Prostate gland (tissue), 2 donors: Measurements from ENCODE around the gene NDFIP2. TPM values are rescaled to one million over a fixed set of nuclear protein-coding genes. Genes with fewer than 3 reads are reported as not detected.

Experiments used
- DNase-seq: peaks from one replicate; pipeline ENCODE4 v3.0.0-alpha.2; 2019; ENCODE audit warnings: low spot score
- H3K27ac ChIP-seq, 2 donors: fragments of 200-600 bp; sonication (generic); 2 replicates each; pipeline ENCODE4 v1.5.1; 2017 to 2019
- H3K27me3 ChIP-seq: fragments of 200-600 bp; sonication (generic); replicated peaks from 2 replicates; pipeline ENCODE4 v1.5.1; 2019; ENCODE audit not compliant: insufficient read depth
- H3K36me3 ChIP-seq, 2 donors: fragments of 200-600 bp; sonication (generic); 1 replicate in 1 of 2; 2 replicates in 1 of 2; pipeline versions ENCODE4 v1.5.1 to v1.8.1; 2017 to 2019
- H3K4me1 ChIP-seq: fragments of 200-600 bp; sonication (generic); replicated peaks from 2 replicates; pipeline ENCODE4 v1.5.1; 2019
- H3K4me3 ChIP-seq, 2 donors: fragments of 200-600 bp; sonication (generic); 2 replicates each; pipeline ENCODE4 v1.5.1; 2017 to 2019
- H3K9me3 ChIP-seq: fragments of 200-600 bp; sonication (generic); 2 replicates; pipeline ENCODE4 v1.5.1; 2017
- POLR2A ChIP-seq: fragments of 450-650 bp; IDR thresholded peaks from one replicate; pipeline ENCODE4 v1.6.1; 2016; ENCODE audit warnings: antibody characterized with exemption, mild to moderate bottlenecking
- POLR2AphosphoS5 ChIP-seq: sonication (generic); formaldehyde crosslinking; IDR thresholded peaks from one replicate; pipeline ENCODE4 v1.6.1; 2017; ENCODE audit warnings: antibody characterized with exemption
- WGBS: methylation state at CpG from one replicate; pipeline ENCODE4 v1.1.5; 2018; 5-methylcytosine and 5-hydroxymethylcytosine counted together
- intact Hi-C: fragments of 100-400 bp; cut with DNase I; formaldehyde crosslinking; loops from one replicate; pipeline ENCODE4 v1.14.2; 2022
- total RNA-seq, 2 donors: library from RNA; depleted of rRNA; stranded (reverse); fragments of >200 nt; gene quantifications; one replicate each; pipeline ENCODE4 v1.1.0, GENCODE V29; 2016
- TF ChIP-seq, protein P1 (sequence below), 4 experiments: fragments of 200-600 bp in 2 of 4; fragments of 450-650 bp in 2 of 4; sonication (generic) in 2 of 4; IDR thresholded peaks; 1 replicate in 3 of 4; 2 replicates in 1 of 4; pipeline ENCODE4 v1.5.1; 2016 to 2019; ENCODE audit warnings: antibody characterized with exemption in 4 of 4, mild to moderate bottlenecking in 2 of 4, moderate library complexity in 2 of 4

Gene NDFIP2
- total RNA-seq, 2 donors from 2014 or later = 22.2 to 30.8 TPM

DNA sequence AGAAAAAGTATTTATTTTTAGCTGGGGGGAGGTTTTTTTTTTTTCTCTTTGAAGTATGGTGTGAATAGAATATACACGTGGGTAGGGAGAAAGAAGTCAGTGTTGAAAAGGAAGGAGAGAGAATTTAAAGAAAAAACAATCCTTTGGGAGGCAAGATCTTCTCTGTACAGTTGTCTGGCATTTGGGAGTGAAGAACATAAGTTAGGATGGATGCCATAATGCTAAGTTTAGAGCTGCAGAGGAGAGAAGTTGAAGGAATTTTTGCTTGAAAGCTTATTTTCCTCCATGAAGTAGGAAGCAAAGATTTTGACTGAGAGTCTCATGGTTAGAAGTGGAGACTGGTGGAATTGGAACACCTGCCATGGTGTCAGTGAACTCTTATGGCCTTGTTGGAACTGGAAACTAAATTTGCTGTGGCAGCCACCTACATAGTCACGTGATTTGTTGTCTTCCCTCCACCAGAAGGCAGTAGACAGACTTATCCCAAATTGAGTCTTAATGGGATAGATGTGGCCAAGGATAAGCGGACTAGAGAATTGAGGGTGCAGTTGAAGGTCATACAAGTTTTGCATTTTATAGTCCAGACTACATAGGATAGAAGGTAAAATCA is 22.0 kb downstream of the NDFIP2 start:
- H3K9me3 ChIP-seq = no peaks in the 10 kb centered on the region
- no peak for DNase-seq
- 77% methylated on average over 3 of the region's 3 CpGs for WGBS
- TF ChIP-seq POLR2AphosphoS5 (no peak), POLR2A (no peak)
- TF ChIP-seq, protein P1, sequence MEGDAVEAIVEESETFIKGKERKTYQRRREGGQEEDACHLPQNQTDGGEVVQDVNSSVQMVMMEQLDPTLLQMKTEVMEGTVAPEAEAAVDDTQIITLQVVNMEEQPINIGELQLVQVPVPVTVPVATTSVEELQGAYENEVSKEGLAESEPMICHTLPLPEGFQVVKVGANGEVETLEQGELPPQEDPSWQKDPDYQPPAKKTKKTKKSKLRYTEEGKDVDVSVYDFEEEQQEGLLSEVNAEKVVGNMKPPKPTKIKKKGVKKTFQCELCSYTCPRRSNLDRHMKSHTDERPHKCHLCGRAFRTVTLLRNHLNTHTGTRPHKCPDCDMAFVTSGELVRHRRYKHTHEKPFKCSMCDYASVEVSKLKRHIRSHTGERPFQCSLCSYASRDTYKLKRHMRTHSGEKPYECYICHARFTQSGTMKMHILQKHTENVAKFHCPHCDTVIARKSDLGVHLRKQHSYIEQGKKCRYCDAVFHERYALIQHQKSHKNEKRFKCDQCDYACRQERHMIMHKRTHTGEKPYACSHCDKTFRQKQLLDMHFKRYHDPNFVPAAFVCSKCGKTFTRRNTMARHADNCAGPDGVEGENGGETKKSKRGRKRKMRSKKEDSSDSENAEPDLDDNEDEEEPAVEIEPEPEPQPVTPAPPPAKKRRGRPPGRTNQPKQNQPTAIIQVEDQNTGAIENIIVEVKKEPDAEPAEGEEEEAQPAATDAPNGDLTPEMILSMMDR (IDR thresholded peaks at IDR 0.05) = no peak
- intact Hi-C loops = no loop called here
- no peaks in the 10 kb centered on the region for H3K36me3 ChIP-seq
- no peaks in the 10 kb centered on the region for H3K4me1 ChIP-seq
- no peak overlapping the region for H3K27ac ChIP-seq
- H3K27me3 ChIP-seq = no peaks in the 10 kb centered on the region
- H3K4me3 ChIP-seq = no peak overlapping the region

GRCh38 chr13:79503473-79504017 is 22.6 kb downstream of the NDFIP2 start:
- TF ChIP-seq POLR2A (no peak), POLR2AphosphoS5 (no peak)
- TF ChIP-seq, protein P1 (IDR thresholded peaks at IDR 0.05) = no peak
- Histone ChIP-seq H3K27ac (no peak overlapping the region), H3K4me1 (no peaks in the 10 kb centered on the region), H3K4me3 (no peak overlapping the region), H3K36me3 (no peaks in the 10 kb centered on the region), H3K27me3 (no peaks in the 10 kb centered on the region), H3K9me3 (no peaks in the 10 kb centered on the region)
- intact Hi-C loops = no loop called here
- DNase-seq = no peak

- H3K4me1 ChIP-seq = no peaks in the 10 kb centered on the region
- no peaks in the 10 kb centered on the region for H3K9me3 ChIP-seq
- no peaks in the 10 kb centered on the region for H3K36me3 ChIP-seq
- TF ChIP-seq POLR2AphosphoS5 = no peak
- TF ChIP-seq POLR2A = no peak
- TF ChIP-seq, protein P1 (IDR thresholded peaks at IDR 0.05) = no peak
- no peaks in the 10 kb centered on the region for H3K27me3 ChIP-seq
- no peak for DNase-seq
- H3K4me3 ChIP-seq = no peak overlapping the region
- WGBS = 83% methylated on average over 6 of the region's 6 CpGs
- H3K27ac ChIP-seq = no peak overlapping the region
- intact Hi-C loops = no loop called here
These were observed 27.4 kb downstream of the NDFIP2 start for GRCh38 chr13:79508224-79508961.

- 85% methylated on average over 2 of the region's 2 CpGs for WGBS
- Histone ChIP-seq H3K4me1 (no peaks in the 10 kb centered on the region), H3K27ac (no peak overlapping the region), H3K9me3 (no peaks in the 10 kb centered on the region), H3K4me3 (no peak overlapping the region), H3K36me3 (no peaks in the 10 kb centered on the region), H3K27me3 (no peaks in the 10 kb centered on the region)
- TF ChIP-seq, protein P1 (IDR thresholded peaks at IDR 0.05) = no peak
- TF ChIP-seq POLR2A = no peak
- no peak for TF ChIP-seq POLR2AphosphoS5
- intact Hi-C loops = no loop called here
- DNase-seq = no peak
These were observed 30.7 kb downstream of the NDFIP2 start for GRCh38 chr13:79511611-79512010.

- Histone ChIP-seq H3K4me1 (no peaks in the 10 kb centered on the region), H3K4me3 (no peak overlapping the region), H3K27ac (no peak overlapping the region), H3K27me3 (no peaks in the 10 kb centered on the region), H3K9me3 (no peaks in the 10 kb centered on the region), H3K36me3 (no peaks in the 10 kb centered on the region)
- TF ChIP-seq, protein P1 (IDR thresholded peaks at IDR 0.05) = no peak
- no peak for TF ChIP-seq POLR2A
- TF ChIP-seq POLR2AphosphoS5 = no peak
- DNase-seq = no peak
- intact Hi-C loops = no loop called here
These were observed 32.0 kb downstream of the NDFIP2 start for GRCh38 chr13:79512950-79513349.
